RWPE2 (cell line): ENCODE results near the gene APC2.

Experiments used
- ATAC-seq: fragments of 200-7000 bp; cut with Tn5 transposase; 3 replicates; pipeline ENCODE4 v1.9.1; 2021; ENCODE audit warnings: low read depth
- DNase-seq: peaks from one replicate; pipeline ENCODE4 v3.0.0-alpha.2; 2020; ENCODE audit warnings: low spot score
- H3K27ac ChIP-seq: fragments of 450-650 bp; 2 replicates; pipeline ENCODE4 v1.5.1; 2017; ENCODE audit warnings: mild to moderate bottlenecking; ENCODE audit not compliant: poor library complexity, severe bottlenecking
- H3K27me3 ChIP-seq: fragments of 250-450 bp; sonication (Bioruptor Pico); 2 replicates; pipeline ENCODE4 v1.5.1; 2021; ENCODE audit warnings: mild to moderate bottlenecking, moderate library complexity; ENCODE audit not compliant: insufficient read depth, poor library complexity, severe bottlenecking
- H3K36me3 ChIP-seq: fragments of 250-450 bp; sonication (Bioruptor Pico); 2 replicates; pipeline ENCODE4 v1.5.1; 2020; ENCODE audit warnings: low read depth, mild to moderate bottlenecking, moderate library complexity
- H3K4me1 ChIP-seq: fragments of 250-450 bp; sonication (Bioruptor Pico); 2 replicates; pipeline ENCODE4 v1.5.1; 2021; ENCODE audit warnings: mild to moderate bottlenecking, moderate library complexity; ENCODE audit not compliant: insufficient read depth, poor library complexity, severe bottlenecking
- H3K4me3 ChIP-seq: fragments of 250-450 bp; sonication (Bioruptor Pico); 2 replicates; pipeline ENCODE4 v1.5.1; 2021; ENCODE audit warnings: mild to moderate bottlenecking, moderate library complexity; ENCODE audit not compliant: severe bottlenecking
- H3K9me3 ChIP-seq: fragments of 250-450 bp; sonication (Bioruptor Pico); 2 replicates; pipeline ENCODE4 v1.5.1; 2021; ENCODE audit warnings: mild to moderate bottlenecking, moderate library complexity; ENCODE audit not compliant: severe bottlenecking
- CTCF ChIP-seq: fragments of 450-650 bp; IDR thresholded peaks from one replicate; pipeline ENCODE4 v1.5.1; 2017; ENCODE audit warnings: mild to moderate bottlenecking, moderate library complexity; ENCODE audit not compliant: poor library complexity, severe bottlenecking

The APC2 gene

GRCh38 chr19:1434577-1435060, 15.3 kb upstream of the APC2 start:
- Histone ChIP-seq H3K9me3 (no peaks in the 10 kb centered on the region), H3K4me1 (peaks cover 1% of the 10 kb centered on the region), H3K4me3 (no peak overlapping the region), H3K36me3 (peaks cover 58% of the 10 kb centered on the region), H3K27ac (no peak overlapping the region), H3K27me3 (no peaks in the 10 kb centered on the region)
- ATAC-seq (no peak), DNase-seq (no peak)
- TF ChIP-seq CTCF: no peak

- TF ChIP-seq CTCF: no peak
- no peaks in the 10 kb centered on the region for H3K9me3 ChIP-seq
- H3K4me1 ChIP-seq: peaks cover 9% of the 10 kb centered on the region
- no peak for ATAC-seq
- H3K36me3 ChIP-seq: peaks cover 60% of the 10 kb centered on the region
- no peak overlapping the region for H3K27ac ChIP-seq
- no peak for DNase-seq
- H3K4me3 ChIP-seq: no peak overlapping the region
- no peaks in the 10 kb centered on the region for H3K27me3 ChIP-seq
Measured at GRCh38 chr19:1435378-1435989, 14.4 kb upstream of the APC2 start.

- Histone ChIP-seq H3K4me3 (no peak overlapping the region), H3K4me1 (peaks cover 9% of the 10 kb centered on the region), H3K36me3 (peaks cover 60% of the 10 kb centered on the region), H3K27ac (peak overlapping the region; percentile 76), H3K27me3 (no peaks in the 10 kb centered on the region), H3K9me3 (no peaks in the 10 kb centered on the region)
- no peak for TF ChIP-seq CTCF
- DNase-seq (no peak), ATAC-seq (no peak)
Measured at GRCh38 chr19:1437609-1438008, 12.3 kb upstream of the APC2 start.

GRCh38 chr19:1438035-1438932, 11.6 kb upstream of the APC2 start, which contains the start of gene RPS15:
TSS of gene RPS15 (plus strand) at chr19:1438396. CDS start at chr19:1438426, 30 bp downstream.
- Histone ChIP-seq H3K27ac (peak within 1 kb of the TSS; percentile 76), H3K9me3 (no peaks in the 10 kb centered on the region), H3K27me3 (no peaks in the 10 kb centered on the region), H3K36me3 (peaks cover 57% of the 10 kb centered on the region), H3K4me1 (peaks cover 9% of the 10 kb centered on the region), H3K4me3 (peak within 1 kb of the TSS; percentile 90)
- DNase-seq (peak; percentile 87), ATAC-seq (peak; percentile 73)
- peak; percentile 91 for TF ChIP-seq CTCF
